ENCODE measurements around the gene SPECC1.

- TF ChIP-seq, protein P1, sequence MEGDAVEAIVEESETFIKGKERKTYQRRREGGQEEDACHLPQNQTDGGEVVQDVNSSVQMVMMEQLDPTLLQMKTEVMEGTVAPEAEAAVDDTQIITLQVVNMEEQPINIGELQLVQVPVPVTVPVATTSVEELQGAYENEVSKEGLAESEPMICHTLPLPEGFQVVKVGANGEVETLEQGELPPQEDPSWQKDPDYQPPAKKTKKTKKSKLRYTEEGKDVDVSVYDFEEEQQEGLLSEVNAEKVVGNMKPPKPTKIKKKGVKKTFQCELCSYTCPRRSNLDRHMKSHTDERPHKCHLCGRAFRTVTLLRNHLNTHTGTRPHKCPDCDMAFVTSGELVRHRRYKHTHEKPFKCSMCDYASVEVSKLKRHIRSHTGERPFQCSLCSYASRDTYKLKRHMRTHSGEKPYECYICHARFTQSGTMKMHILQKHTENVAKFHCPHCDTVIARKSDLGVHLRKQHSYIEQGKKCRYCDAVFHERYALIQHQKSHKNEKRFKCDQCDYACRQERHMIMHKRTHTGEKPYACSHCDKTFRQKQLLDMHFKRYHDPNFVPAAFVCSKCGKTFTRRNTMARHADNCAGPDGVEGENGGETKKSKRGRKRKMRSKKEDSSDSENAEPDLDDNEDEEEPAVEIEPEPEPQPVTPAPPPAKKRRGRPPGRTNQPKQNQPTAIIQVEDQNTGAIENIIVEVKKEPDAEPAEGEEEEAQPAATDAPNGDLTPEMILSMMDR (IDR thresholded peaks at IDR 0.05), result no peak
- TF ChIP-seq POLR2A (IDR thresholded peaks at IDR 0.05), result no peak
Measured at GRCh38 chr17:20159406-20160069, 150.4 kb downstream of the SPECC1 start.
